Lower leg skin (tissue), 4 donors: ENCODE data around the gene GRIK4. TPM values are rescaled to one million over a fixed set of nuclear protein-coding genes. Genes with fewer than 3 reads are reported as not detected.
"Not testable (repeated sequence)": the region's sequence is repeated elsewhere in the genome, so short reads cannot be mapped to it uniquely, and the experiment has no call there.

ENCODE experiments used
- DNase-seq, 2 donors: peaks; one replicate each; pipeline ENCODE4 v3.0.0-alpha.2; 2019; ENCODE audit warnings: low spot score in 2 of 2
- H3K4me3 ChIP-seq: fragments of 200-600 bp; sonication (generic); 2 replicates; pipeline ENCODE4 v1.5.1; 2017; ENCODE audit warnings: mild to moderate bottlenecking, low read depth; ENCODE audit not compliant: poor library complexity, severe bottlenecking
- CTCF ChIP-seq, 3 donors: fragments of 450-650 bp; IDR thresholded peaks; one replicate each; pipeline ENCODE4 v1.5.1; 2016; ENCODE audit warnings: antibody characterized with exemption in 3 of 3, mild to moderate bottlenecking in 3 of 3, moderate library complexity in 2 of 3
- POLR2A ChIP-seq, 2 donors: fragments of 450-650 bp; IDR thresholded peaks; one replicate each; pipeline ENCODE4 v1.6.1; 2016 to 2017; ENCODE audit warnings: antibody characterized with exemption in 2 of 2, mild to moderate bottlenecking in 1 of 2, moderate library complexity in 1 of 2
- WGBS, 2 donors: methylation state at CpG; one replicate each; pipeline ENCODE4 v1.1.5; 2018; 5-methylcytosine and 5-hydroxymethylcytosine counted together
- intact Hi-C: fragments of 100-400 bp; cut with DNase I; formaldehyde crosslinking; loops from one replicate; pipeline ENCODE4 v1.15.0; 2023; ENCODE audit warnings: low total_unique reads
- total RNA-seq, 4 donors: library from RNA; depleted of rRNA; stranded (reverse); fragments of >200 nt; gene quantifications; one replicate each; pipeline ENCODE4 v1.1.0, GENCODE V29; 2016

Gene GRIK4
- total RNA-seq, 4 donors from 2014 or later = 0.06 to 0.67 TPM; not detected in 2

- no peak for TF ChIP-seq CTCF (IDR thresholded peaks at IDR 0.05)
- TF ChIP-seq POLR2A (IDR thresholded peaks at IDR 0.05) = no peak
- 53 to 56% methylated on average over 12 of the region's 12 CpGs for WGBS, 2 donors
- no peak overlapping the region for H3K4me3 ChIP-seq
- DNase-seq = no peak
- intact Hi-C loops = no loop called here
Observed at GRCh38 chr11:120750647-120751549, 239.3 kb downstream of the GRIK4 start.

GRCh38 chr11:120751550-120751949 lies 240.0 kb downstream of the GRIK4 start:
- WGBS, 2 donors = 50 to 55% methylated on average over 4 to 9 of the region's 9 CpGs
- intact Hi-C loops = no loop called here

GRCh38 chr11:120752668-120753067 lies 241.1 kb downstream of the GRIK4 start:
- TF ChIP-seq POLR2A (IDR thresholded peaks at IDR 0.05) (no peak), CTCF (IDR thresholded peaks at IDR 0.05) (no peak)
- WGBS, 2 donors = 83 to 92% methylated on average over 7 of the region's 7 CpGs
- no peak overlapping the region for H3K4me3 ChIP-seq
- no peak for DNase-seq
- intact Hi-C loops = no loop called here

More at GRCh38 chr11:120751550-120751949, 240.0 kb downstream of the GRIK4 start:
- no peak for TF ChIP-seq CTCF (IDR thresholded peaks at IDR 0.05)
- no peak for TF ChIP-seq POLR2A (IDR thresholded peaks at IDR 0.05)
- no peak for DNase-seq
- H3K4me3 ChIP-seq = no peak overlapping the region

GRCh38 chr11:120756931-120757330 lies 245.4 kb downstream of the GRIK4 start:
- intact Hi-C loops = no loop called here
- 82 to 83% methylated on average over 3 of the region's 3 CpGs for WGBS, 2 donors
- TF ChIP-seq CTCF (IDR thresholded peaks at IDR 0.05) (no peak), POLR2A (IDR thresholded peaks at IDR 0.05) (no peak)

GRCh38 chr11:120759046-120759445 lies 247.5 kb downstream of the GRIK4 start:
- DNase-seq = no peak
- 56 to 80% methylated on average over 2 of the region's 2 CpGs for WGBS, 2 donors
- intact Hi-C loops = no loop called here
- no peak overlapping the region for H3K4me3 ChIP-seq
- TF ChIP-seq CTCF (IDR thresholded peaks at IDR 0.05) (no peak), POLR2A (IDR thresholded peaks at IDR 0.05) (no peak)

More at GRCh38 chr11:120756931-120757330, 245.4 kb downstream of the GRIK4 start:
- no peak overlapping the region for H3K4me3 ChIP-seq
- DNase-seq = no peak

GRCh38 chr11:120765710-120766109 lies 254.2 kb downstream of the GRIK4 start:
- intact Hi-C loops, H3K4me3 ChIP-seq, DNase-seq: not testable (repeated sequence)
- WGBS, 2 donors = 80 to 100% methylated on average over 1 to 2 of the region's 2 CpGs
